ENCODE results near the gene SLC25A29. TPM values are rescaled to one million over a fixed set of nuclear protein-coding genes. Genes with fewer than 3 reads are reported as not detected.

SLC25A29 gene
- total RNA-seq, 6 experiments from 2014 or later: 14.1 to 30.3 (median 18.2) TPM

- WGBS (ENCODE audit: insufficient coverage, low coverage, low lambda C conversion rate, missing lambda C conversion rate): 96% methylated on average over 4 of the region's 11 CpGs
- DNase-seq: peak in 1 of 3 donors; percentile 38
These were observed 36.0 kb upstream of the SLC25A29 start for GRCh38 chr14:100342195-100342594.

GRCh38 chr14:100341301-100342031 is 35.2 kb upstream of the SLC25A29 start:
- TF ChIP-seq, protein P1, sequence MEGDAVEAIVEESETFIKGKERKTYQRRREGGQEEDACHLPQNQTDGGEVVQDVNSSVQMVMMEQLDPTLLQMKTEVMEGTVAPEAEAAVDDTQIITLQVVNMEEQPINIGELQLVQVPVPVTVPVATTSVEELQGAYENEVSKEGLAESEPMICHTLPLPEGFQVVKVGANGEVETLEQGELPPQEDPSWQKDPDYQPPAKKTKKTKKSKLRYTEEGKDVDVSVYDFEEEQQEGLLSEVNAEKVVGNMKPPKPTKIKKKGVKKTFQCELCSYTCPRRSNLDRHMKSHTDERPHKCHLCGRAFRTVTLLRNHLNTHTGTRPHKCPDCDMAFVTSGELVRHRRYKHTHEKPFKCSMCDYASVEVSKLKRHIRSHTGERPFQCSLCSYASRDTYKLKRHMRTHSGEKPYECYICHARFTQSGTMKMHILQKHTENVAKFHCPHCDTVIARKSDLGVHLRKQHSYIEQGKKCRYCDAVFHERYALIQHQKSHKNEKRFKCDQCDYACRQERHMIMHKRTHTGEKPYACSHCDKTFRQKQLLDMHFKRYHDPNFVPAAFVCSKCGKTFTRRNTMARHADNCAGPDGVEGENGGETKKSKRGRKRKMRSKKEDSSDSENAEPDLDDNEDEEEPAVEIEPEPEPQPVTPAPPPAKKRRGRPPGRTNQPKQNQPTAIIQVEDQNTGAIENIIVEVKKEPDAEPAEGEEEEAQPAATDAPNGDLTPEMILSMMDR (IDR thresholded peaks at IDR 0.05): no peak
- TF ChIP-seq POLR2A (IDR thresholded peaks at IDR 0.05): no peak
- intact Hi-C loops (cut with DNase I): no loop called here
- 56% methylated on average over 5 of the region's 8 CpGs for WGBS (ENCODE audit: insufficient coverage, low coverage, low lambda C conversion rate, missing lambda C conversion rate)
- Histone ChIP-seq H3K27me3 (no peaks in the 10 kb centered on the region), H3K36me3 (peaks cover 0 to 17% (median 8%) of the 10 kb centered on the region in 4 donors), H3K9me3 (no peaks in the 10 kb centered on the region), H3K27ac (peak overlapping the region; percentile 5 to 82 (median 62)), H3K4me1 (peaks cover 0 to 11% (median 0%) of the 10 kb centered on the region in 4 donors), H3K4me3 (no peak overlapping the region)
- ATAC-seq: peak; percentile 82 to 91 (median 85)
- DNase-seq: peak in 2 of 3 donors; percentile 47 to 66

More at GRCh38 chr14:100342195-100342594, 36.0 kb upstream of the SLC25A29 start:
- no peak for TF ChIP-seq POLR2A (IDR thresholded peaks at IDR 0.05)
- TF ChIP-seq, protein P1 (IDR thresholded peaks at IDR 0.05): no peak
- no peak overlapping the region for H3K4me3 ChIP-seq
- ATAC-seq: no peak
- H3K36me3 ChIP-seq: peaks cover 0 to 17% (median 7%) of the 10 kb centered on the region in 4 donors
- H3K4me1 ChIP-seq: peaks cover 0 to 11% (median 0%) of the 10 kb centered on the region in 4 donors
- intact Hi-C loops (cut with DNase I): no loop called here
- H3K27me3 ChIP-seq: no peaks in the 10 kb centered on the region
- H3K27ac ChIP-seq: peak overlapping the region in 2 of 3 donors; percentile 59 to 62
- no peaks in the 10 kb centered on the region for H3K9me3 ChIP-seq

- TF ChIP-seq, protein P1 (IDR thresholded peaks at IDR 0.05): no peak
- TF ChIP-seq POLR2A (IDR thresholded peaks at IDR 0.05): no peak
- Histone ChIP-seq H3K4me1 (peaks cover 0 to 11% (median 0%) of the 10 kb centered on the region in 4 donors), H3K9me3 (no peaks in the 10 kb centered on the region), H3K27me3 (no peaks in the 10 kb centered on the region), H3K27ac (peak overlapping the region; percentile 5 to 82 (median 62)), H3K4me3 (no peak overlapping the region), H3K36me3 (peaks cover 0 to 17% (median 5%) of the 10 kb centered on the region in 4 donors)
- intact Hi-C loops (cut with DNase I): no loop called here
- 25% methylated on average over 1 of the region's 6 CpGs for WGBS (ENCODE audit: insufficient coverage, low coverage, low lambda C conversion rate, missing lambda C conversion rate)
- DNase-seq (peak in 1 of 3 donors; percentile 30), ATAC-seq (no peak)
These were observed 34.2 kb upstream of the SLC25A29 start for GRCh38 chr14:100340423-100340813.

DNA sequence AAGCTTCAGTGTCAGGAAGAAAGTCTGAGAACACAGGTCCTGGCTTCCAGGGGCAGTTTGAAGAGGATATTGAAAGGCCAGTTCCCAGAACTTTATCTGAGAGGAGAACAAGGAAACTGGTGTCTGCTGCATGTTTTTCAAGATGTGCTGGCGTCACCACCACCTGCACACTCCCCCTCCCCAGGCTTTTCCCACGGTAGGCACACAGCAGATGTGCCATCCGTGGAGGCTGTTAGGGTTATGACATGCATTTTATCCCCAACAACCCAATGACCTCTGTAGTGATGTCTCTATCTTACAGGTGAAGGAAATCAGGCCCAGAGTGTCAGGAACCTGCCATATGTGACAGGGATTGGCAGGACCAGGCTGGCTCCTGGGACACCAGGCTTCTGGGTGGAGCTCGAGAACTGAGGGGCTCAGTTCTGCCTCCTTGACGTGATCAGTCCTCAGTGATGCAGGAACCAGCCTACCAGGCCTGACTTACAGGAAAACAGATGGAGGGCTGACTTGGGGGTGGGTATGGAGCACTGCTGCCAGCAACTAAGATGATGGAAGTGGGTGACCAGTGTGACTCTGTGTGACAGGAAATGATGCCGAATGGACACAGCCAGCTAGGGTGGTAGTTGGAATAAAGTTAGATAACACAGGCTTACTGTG is 33.6 kb upstream of the SLC25A29 start:
- ATAC-seq (no peak), DNase-seq (peak in 1 of 3 donors; percentile 33)
- intact Hi-C loops (cut with DNase I): no loop called here
- H3K4me3 ChIP-seq: no peak overlapping the region
- H3K36me3 ChIP-seq: peaks cover 0 to 17% (median 5%) of the 10 kb centered on the region in 4 donors
- peak overlapping the region in 2 of 3 donors; percentile 62 to 82 for H3K27ac ChIP-seq
- TF ChIP-seq, protein P1 (IDR thresholded peaks at IDR 0.05): no peak
- TF ChIP-seq POLR2A (IDR thresholded peaks at IDR 0.05): no peak
- peaks cover 0 to 11% (median 0%) of the 10 kb centered on the region in 4 donors for H3K4me1 ChIP-seq
- 80% methylated on average over 1 of the region's 6 CpGs for WGBS (ENCODE audit: insufficient coverage, low coverage, low lambda C conversion rate, missing lambda C conversion rate)
- H3K27me3 ChIP-seq: no peaks in the 10 kb centered on the region
- H3K9me3 ChIP-seq: no peaks in the 10 kb centered on the region
